Caco-2 (cell line): Measurements from ENCODE around the gene TOR1B. TPM values are rescaled to one million over a fixed set of nuclear protein-coding genes. Genes with fewer than 3 reads are reported as not detected.

ENCODE experiments used
- BruUV-seq: library from RNA; stranded (reverse); fragments of 400-500 nt; replicated peaks from 2 replicates; lab custom pipeline; 2021; lab: Mats Ljungman, UMichigan
- CTCF ChIA-PET: fragments of 300-600 bp; sonication (Branson Sonifier 250); formaldehyde crosslinking; loops from one replicate; lab custom pipeline; 2022; ENCODE audit warnings: antibody characterized with exemption; lab: Charles Lee
- POLR2A ChIA-PET: fragments of 300-600 bp; sonication (Branson Sonifier 250); formaldehyde crosslinking; loops from one replicate; lab custom pipeline; 2022; ENCODE audit warnings: antibody characterized with exemption; lab: Charles Lee
- DNase-seq, 2 experiments: peaks; one replicate each; pipeline versions ENCODE4 v3.0.0 to v3.0.0-alpha.2; 2020 to 2022
- H3K27me3 ChIP-seq: replicated peaks from 2 replicates; pipeline ENCODE4 v1.6.0; 2011; ENCODE audit warnings: low read length; ENCODE audit not compliant: control insufficient read depth, insufficient read depth
- H3K36me3 ChIP-seq: 2 replicates; pipeline ENCODE4 v1.5.1; 2011; ENCODE audit warnings: low read length; ENCODE audit not compliant: control insufficient read depth, insufficient read depth
- H3K4me1 ChIP-seq: fragments of 250-450 bp; sonication (Bioruptor Pico); 2 replicates; pipeline ENCODE4 v1.5.1; 2020; ENCODE audit warnings: mild to moderate bottlenecking
- H3K4me3 ChIP-seq: 2 replicates; pipeline ENCODE4 v1.5.1; 2011; ENCODE audit warnings: low read depth, mild to moderate bottlenecking, control low read depth, low read length
- H3K9me3 ChIP-seq: fragments of 250-450 bp; sonication (Bioruptor Pico); 2 replicates; pipeline ENCODE4 v1.5.1; 2020; ENCODE audit warnings: mild to moderate bottlenecking, moderate library complexity
- H3K27ac Mint-ChIP-seq: one replicate; pipeline ENCODE4 v1.8.0; 2022; ENCODE audit warnings: mixed read lengths; ENCODE audit not compliant: unreplicated experiment
- H3K27me3 Mint-ChIP-seq: one replicate; pipeline ENCODE4 v1.8.0; 2022; ENCODE audit warnings: mixed read lengths; ENCODE audit not compliant: insufficient read depth, unreplicated experiment
- H3K36me3 Mint-ChIP-seq: one replicate; pipeline ENCODE4 v1.8.0; 2022; ENCODE audit warnings: mild to moderate bottlenecking, mixed read lengths; ENCODE audit not compliant: insufficient read depth, unreplicated experiment
- H3K4me1 Mint-ChIP-seq: one replicate; pipeline ENCODE4 v1.8.0; 2022; ENCODE audit warnings: low read depth, mixed read lengths; ENCODE audit not compliant: unreplicated experiment
- H3K4me3 Mint-ChIP-seq: one replicate; pipeline ENCODE4 v1.8.0; 2022; ENCODE audit warnings: mild to moderate bottlenecking, moderate library complexity, mixed read lengths; ENCODE audit not compliant: unreplicated experiment
- H3K9me3 Mint-ChIP-seq: one replicate; pipeline ENCODE4 v1.8.0; 2022; ENCODE audit warnings: mixed read lengths; ENCODE audit not compliant: unreplicated experiment
- intact Hi-C: fragments of 100-400 bp; cut with micrococcal nuclease; formaldehyde crosslinking; loops from one replicate; pipeline ENCODE4 v1.10.0; 2022; ENCODE audit not compliant: unreplicated experiment
- total RNA-seq: library from RNA; stranded (reverse); gene quantifications from 2 replicates; pipeline ENCODE4 v1.2.3, GENCODE V29; 2022
- TF ChIP-seq, protein P1 (sequence below), 2 experiments: fragments of 200-600 bp in 1 of 2; IDR thresholded peaks; 1 replicate in 1 of 2; 2 replicates in 1 of 2; pipeline versions ENCODE4 v1.5.1 to v1.8.0; 2011 to 2022; ENCODE audit warnings: antibody characterized with exemption in 1 of 2, control low read depth in 1 of 2, inconsistent platforms in 1 of 2, low read depth in 1 of 2, low read length in 1 of 2, mild to moderate bottlenecking in 1 of 2, moderate library complexity in 1 of 2; ENCODE audit not compliant: insufficient read depth in 1 of 2, severe bottlenecking in 1 of 2, unreplicated experiment in 1 of 2

The TOR1B gene
- total RNA-seq, 1 experiment from 2014 or later: 22.8 TPM

DNA sequence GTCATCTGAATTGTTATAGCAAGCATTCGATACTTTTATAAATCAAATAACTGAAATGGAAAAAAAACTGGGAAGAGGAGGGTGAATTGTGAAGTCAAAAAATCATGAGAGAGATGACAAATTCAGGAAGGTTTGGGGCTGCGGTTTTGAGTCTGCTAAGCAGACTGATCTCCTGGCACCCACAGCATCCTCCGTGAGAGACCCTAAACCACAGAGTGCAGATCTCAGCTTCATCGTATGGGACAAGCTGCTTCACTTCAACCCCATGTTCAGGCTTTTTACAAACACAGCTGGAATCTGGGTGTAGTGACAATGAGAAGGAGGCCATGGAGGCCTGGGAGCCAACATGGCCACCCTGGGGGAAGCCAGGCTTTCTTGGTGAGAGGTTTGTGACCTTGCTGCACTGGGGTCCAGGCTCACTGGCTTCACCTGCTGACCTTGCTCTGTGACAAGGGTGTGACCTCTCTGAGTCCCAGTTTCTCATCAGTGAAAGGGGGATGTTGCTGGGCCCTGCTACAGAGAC is 51.7 kb downstream of the TOR1B start:
- no peak overlapping the region for H3K4me3 Mint-ChIP-seq
- no peak overlapping the region for H3K27ac Mint-ChIP-seq
- no peaks in the 10 kb centered on the region for H3K27me3 ChIP-seq
- TF ChIP-seq, protein P1, sequence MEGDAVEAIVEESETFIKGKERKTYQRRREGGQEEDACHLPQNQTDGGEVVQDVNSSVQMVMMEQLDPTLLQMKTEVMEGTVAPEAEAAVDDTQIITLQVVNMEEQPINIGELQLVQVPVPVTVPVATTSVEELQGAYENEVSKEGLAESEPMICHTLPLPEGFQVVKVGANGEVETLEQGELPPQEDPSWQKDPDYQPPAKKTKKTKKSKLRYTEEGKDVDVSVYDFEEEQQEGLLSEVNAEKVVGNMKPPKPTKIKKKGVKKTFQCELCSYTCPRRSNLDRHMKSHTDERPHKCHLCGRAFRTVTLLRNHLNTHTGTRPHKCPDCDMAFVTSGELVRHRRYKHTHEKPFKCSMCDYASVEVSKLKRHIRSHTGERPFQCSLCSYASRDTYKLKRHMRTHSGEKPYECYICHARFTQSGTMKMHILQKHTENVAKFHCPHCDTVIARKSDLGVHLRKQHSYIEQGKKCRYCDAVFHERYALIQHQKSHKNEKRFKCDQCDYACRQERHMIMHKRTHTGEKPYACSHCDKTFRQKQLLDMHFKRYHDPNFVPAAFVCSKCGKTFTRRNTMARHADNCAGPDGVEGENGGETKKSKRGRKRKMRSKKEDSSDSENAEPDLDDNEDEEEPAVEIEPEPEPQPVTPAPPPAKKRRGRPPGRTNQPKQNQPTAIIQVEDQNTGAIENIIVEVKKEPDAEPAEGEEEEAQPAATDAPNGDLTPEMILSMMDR (IDR thresholded peaks at IDR 0.05; ENCODE audit: insufficient read depth in 1 of 2, low read depth in 1 of 2, low read length in 1 of 2, severe bottlenecking in 1 of 2, unreplicated experiment in 1 of 2): no peak
- intact Hi-C loops: no loop called here
- POLR2A ChIA-PET: no interaction called here
- BruUV-seq: no TSS peak
- no peaks in the 10 kb centered on the region for H3K4me1 Mint-ChIP-seq
- H3K9me3 Mint-ChIP-seq: no peaks in the 10 kb centered on the region
- DNase-seq: no peak
- CTCF ChIA-PET: no interaction called here
- no peaks in the 10 kb centered on the region for H3K27me3 Mint-ChIP-seq
- H3K36me3 ChIP-seq: no peaks in the 10 kb centered on the region
- H3K4me3 ChIP-seq: no peak overlapping the region
- peaks cover 5% of the 10 kb centered on the region for H3K36me3 Mint-ChIP-seq
- H3K4me1 ChIP-seq: no peaks in the 10 kb centered on the region; the same call in 1 of the 2 replicates
- H3K9me3 ChIP-seq: no peaks in the 10 kb centered on the region

- Histone ChIP-seq H3K4me3 (no peak overlapping the region), H3K9me3 (no peaks in the 10 kb centered on the region), H3K4me1 (no peaks in the 10 kb centered on the region; the same call in 1 of the 2 replicates), H3K27me3 (no peaks in the 10 kb centered on the region), H3K36me3 (no peaks in the 10 kb centered on the region)
- BruUV-seq: no TSS peak
- no peak for DNase-seq
- no peaks in the 10 kb centered on the region for H3K27me3 Mint-ChIP-seq
- H3K27ac Mint-ChIP-seq: no peak overlapping the region
- CTCF ChIA-PET: no interaction called here
- peaks cover 5% of the 10 kb centered on the region for H3K36me3 Mint-ChIP-seq
- TF ChIP-seq, protein P1 (IDR thresholded peaks at IDR 0.05; ENCODE audit: insufficient read depth in 1 of 2, low read depth in 1 of 2, low read length in 1 of 2, severe bottlenecking in 1 of 2, unreplicated experiment in 1 of 2): no peak
- intact Hi-C loops: no loop called here
- H3K4me3 Mint-ChIP-seq: no peak overlapping the region
- no peaks in the 10 kb centered on the region for H3K9me3 Mint-ChIP-seq
- no peaks in the 10 kb centered on the region for H3K4me1 Mint-ChIP-seq
- POLR2A ChIA-PET: no interaction called here
Observed at GRCh38 chr9:129857207-129857606, 54.2 kb downstream of the TOR1B start.

GRCh38 chr9:129858167-129858962 is 55.4 kb downstream of the TOR1B start:
- H3K27me3 ChIP-seq: no peaks in the 10 kb centered on the region
- CTCF ChIA-PET: no interaction called here
- H3K36me3 ChIP-seq: no peaks in the 10 kb centered on the region
- Mint-ChIP-seq H3K27ac (no peak overlapping the region), H3K36me3 (peaks cover 5% of the 10 kb centered on the region), H3K4me1 (no peaks in the 10 kb centered on the region), H3K27me3 (no peaks in the 10 kb centered on the region), H3K4me3 (no peak overlapping the region), H3K9me3 (no peaks in the 10 kb centered on the region)
- H3K9me3 ChIP-seq: no peaks in the 10 kb centered on the region
- TF ChIP-seq, protein P1 (IDR thresholded peaks at IDR 0.05; ENCODE audit: insufficient read depth in 1 of 2, low read depth in 1 of 2, low read length in 1 of 2, severe bottlenecking in 1 of 2, unreplicated experiment in 1 of 2): no peak
- intact Hi-C loops: no loop called here
- H3K4me3 ChIP-seq: no peak overlapping the region
- DNase-seq: no peak
- H3K4me1 ChIP-seq: no peaks in the 10 kb centered on the region
- no TSS peak for BruUV-seq
- POLR2A ChIA-PET: no interaction called here

Other genes starting within 250 kb of the TOR1B start
- not detected in 2 replicates for gene C9orf50, start 182.1 kb upstream of the TOR1B start, total RNA-seq
- gene NTMT1, start 177.0 kb upstream of the TOR1B start, total RNA-seq: 44.1 and 51.6 TPM in 2 replicates
- gene ASB6, start 161.0 kb upstream of the TOR1B start, total RNA-seq: 17.4 and 18.1 TPM in 2 replicates
- not detected in 2 replicates for gene PRRX2, start 137.5 kb upstream of the TOR1B start, total RNA-seq
- 4.0 and 5.6 TPM in 2 replicates for gene PTGES, start 50.1 kb upstream of the TOR1B start, total RNA-seq
- 31.8 and 32.2 TPM in 2 replicates for gene TOR1A, start 21.0 kb downstream of the TOR1B start, total RNA-seq
- 38.3 and 44.1 TPM in 2 replicates for gene C9orf78, start 32.1 kb downstream of the TOR1B start, total RNA-seq
- gene USP20, start 32.3 kb downstream of the TOR1B start, total RNA-seq: 13.9 and 16.5 TPM in 2 replicates
- 33.2 and 34.3 TPM in 2 replicates for gene FNBP1, start 240.0 kb downstream of the TOR1B start, total RNA-seq